Muscle layer of duodenum (tissue), 2 donors: ENCODE measurements around the gene POLR3C.
"Not testable (repeated sequence)": the region's sequence is repeated elsewhere in the genome, so short reads cannot be mapped to it uniquely, and the experiment has no call there.

Experiments used
- H3K27ac ChIP-seq: one replicate; pipeline ENCODE4 v1.7.0; 2013; ENCODE audit warnings: mild to moderate bottlenecking, low read length
- H3K27me3 ChIP-seq: one replicate; pipeline ENCODE4 v1.7.0; 2013; ENCODE audit warnings: low read depth, mild to moderate bottlenecking, control low read depth, low read length
- H3K36me3 ChIP-seq, 2 donors: one replicate each; pipeline ENCODE4 v1.7.0; 2013; ENCODE audit warnings: low read length in 2 of 2, control low read depth in 1 of 2, mild to moderate bottlenecking in 1 of 2; ENCODE audit not compliant: insufficient read depth in 2 of 2, control insufficient read depth in 1 of 2
- H3K4me1 ChIP-seq, 2 donors: one replicate each; pipeline ENCODE4 v1.7.0; 2013; ENCODE audit warnings: low read length in 2 of 2, mild to moderate bottlenecking in 2 of 2, control low read depth in 1 of 2, moderate library complexity in 1 of 2; ENCODE audit not compliant: insufficient read depth in 2 of 2, control insufficient read depth in 1 of 2
- H3K4me3 ChIP-seq, 2 donors: one replicate each; pipeline ENCODE4 v1.7.0; 2013; ENCODE audit warnings: low read length in 2 of 2, low read depth in 1 of 2, mild to moderate bottlenecking in 1 of 2
- H3K9me3 ChIP-seq, 2 donors: one replicate each; pipeline ENCODE4 v1.7.0; 2013; ENCODE audit warnings: low read length in 2 of 2, control low read depth in 1 of 2, mild to moderate bottlenecking in 1 of 2; ENCODE audit not compliant: control insufficient read depth in 1 of 2
- donor health status: healthy.

The POLR3C gene

DNA sequence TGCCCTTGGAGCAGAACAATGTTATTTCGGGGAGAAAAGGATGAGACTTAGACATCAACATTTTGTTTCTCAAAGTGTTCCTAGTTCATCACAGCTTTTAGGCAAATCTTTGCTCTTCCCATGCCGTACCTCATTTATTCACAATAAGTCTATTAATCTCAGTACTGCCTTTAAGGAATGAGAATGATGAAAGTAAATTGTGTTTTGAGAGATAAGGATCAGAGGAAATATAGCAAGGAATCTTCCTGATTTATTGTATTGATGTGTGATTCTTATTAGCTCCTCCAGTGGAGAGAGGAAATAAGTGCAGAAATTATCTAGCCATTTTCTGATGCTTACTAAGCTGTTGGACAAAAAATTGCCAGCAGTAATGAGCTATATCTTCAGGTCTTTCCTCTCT, 2.0 kb downstream of the POLR3C start:
- Histone ChIP-seq H3K27ac (no peak overlapping the region), H3K27me3 (no peaks in the 10 kb centered on the region), H3K4me1 (peaks cover 0 to 11% of the 10 kb centered on the region in 2 donors), H3K9me3 (no peaks in the 10 kb centered on the region), H3K4me3 (no peak overlapping the region), H3K36me3 (peaks cover 37 to 47% of the 10 kb centered on the region in 2 donors)

DNA sequence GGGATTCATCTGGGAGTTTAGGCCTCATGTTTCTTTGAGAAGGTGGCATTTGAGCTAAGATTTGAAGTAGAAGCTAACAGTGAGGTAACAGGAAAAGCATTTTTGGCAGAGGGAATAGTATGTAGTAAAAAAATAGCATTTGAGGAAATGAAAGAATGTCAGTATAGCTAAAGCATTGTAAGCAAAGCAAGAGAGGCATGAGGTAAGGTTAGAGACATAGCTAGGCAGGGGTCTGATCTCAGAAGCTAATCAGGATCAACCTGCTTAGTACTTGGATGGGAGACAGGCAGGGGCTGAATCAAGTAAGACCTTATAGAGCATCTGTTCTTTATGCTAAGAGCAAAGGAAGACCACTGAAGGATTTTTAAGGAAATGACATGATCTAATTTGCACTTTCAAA, 4.0 kb downstream of the POLR3C start:
- H3K36me3 ChIP-seq: peaks cover 40 to 63% of the 10 kb centered on the region in 2 donors
- H3K4me3 ChIP-seq: no peak overlapping the region
- peaks cover 0 to 11% of the 10 kb centered on the region in 2 donors for H3K4me1 ChIP-seq
- H3K9me3 ChIP-seq: no peaks in the 10 kb centered on the region
- no peaks in the 10 kb centered on the region for H3K27me3 ChIP-seq
- no peak overlapping the region for H3K27ac ChIP-seq

DNA sequence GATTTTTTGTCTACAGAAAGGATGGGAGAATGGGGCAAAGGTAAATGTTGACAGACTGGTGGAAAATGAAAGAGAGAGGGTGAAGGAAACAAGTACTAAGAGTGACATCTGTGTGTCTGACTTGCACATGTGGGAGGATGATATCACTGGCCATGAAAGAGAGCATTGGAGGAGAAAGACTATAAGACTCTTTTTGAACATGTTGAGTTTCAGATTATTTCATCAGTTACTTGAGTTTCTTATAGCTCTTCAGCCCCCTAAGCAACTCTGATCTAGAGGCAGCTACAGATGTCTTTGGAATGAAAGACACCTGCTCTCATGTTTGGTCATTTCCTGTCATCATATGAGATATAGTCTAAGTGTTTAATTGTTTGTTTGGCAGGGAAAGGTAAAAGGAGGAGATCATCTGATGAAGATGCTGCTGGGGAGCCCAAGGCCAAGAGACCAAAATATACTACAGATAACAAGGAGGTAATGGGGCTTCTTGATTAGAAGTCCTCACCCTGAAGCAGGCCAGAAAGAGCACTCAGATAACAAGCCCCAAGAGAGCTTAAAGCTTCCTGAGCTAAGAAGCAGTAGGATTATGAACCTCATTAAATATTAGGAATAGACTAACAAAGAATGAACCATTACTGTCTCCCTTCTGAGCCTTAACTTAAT, 4.5 kb downstream of the POLR3C start:
- Histone ChIP-seq H3K27me3 (no peaks in the 10 kb centered on the region), H3K4me1 (peaks cover 0 to 11% of the 10 kb centered on the region in 2 donors), H3K9me3 (no peaks in the 10 kb centered on the region), H3K36me3 (peaks cover 45 to 68% of the 10 kb centered on the region in 2 donors), H3K27ac (no peak overlapping the region), H3K4me3 (no peak overlapping the region)

DNA sequence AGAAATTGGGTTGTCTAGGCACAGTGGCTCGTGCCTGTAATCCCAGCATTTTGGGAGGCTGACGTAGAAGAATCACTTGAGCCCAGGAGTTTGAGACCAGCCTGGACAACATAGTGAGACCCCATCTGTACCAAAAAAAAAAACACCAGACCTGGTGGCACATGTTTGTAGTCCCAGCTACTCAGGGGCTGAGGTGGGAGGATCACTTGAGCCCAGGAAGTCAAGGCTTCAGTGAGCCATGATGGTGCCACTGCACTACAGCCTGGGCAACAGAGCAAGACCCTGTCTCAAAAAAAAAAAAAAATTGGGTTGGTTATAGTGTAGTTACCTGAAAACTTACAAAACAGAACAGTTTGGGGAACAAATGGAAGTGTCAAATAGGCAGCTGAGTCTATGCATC, 6.8 kb downstream of the POLR3C start:
- not testable (repeated sequence) for H3K27me3 ChIP-seq, H3K27ac ChIP-seq, H3K9me3 ChIP-seq, H3K4me3 ChIP-seq, H3K4me1 ChIP-seq
- H3K36me3 ChIP-seq: peaks cover 49 to 81% of the 10 kb centered on the region in 2 donors

DNA sequence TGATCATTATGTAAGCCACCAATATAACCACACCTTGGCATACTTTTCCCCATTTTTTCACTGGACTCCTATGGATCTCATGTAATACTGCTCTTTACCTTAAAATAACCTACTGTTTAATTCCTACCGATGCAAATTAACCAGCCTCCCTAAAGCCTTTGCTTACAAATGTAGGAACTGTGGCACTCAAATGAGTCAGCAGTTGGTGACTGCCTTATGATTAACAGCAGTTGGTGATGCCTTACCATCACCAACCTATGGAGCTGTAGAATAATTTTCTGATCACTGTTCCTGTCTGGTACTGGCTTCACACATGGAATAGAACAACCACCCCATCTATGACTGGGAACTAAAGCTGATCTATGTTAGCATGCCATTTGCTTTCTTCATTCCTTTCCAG, 13.7 kb downstream of the POLR3C start:
- Histone ChIP-seq H3K9me3 (no peaks in the 10 kb centered on the region), H3K4me1 (no peaks in the 10 kb centered on the region), H3K27ac (no peak overlapping the region), H3K4me3 (no peak overlapping the region), H3K27me3 (no peaks in the 10 kb centered on the region), H3K36me3 (peaks cover 58 to 89% of the 10 kb centered on the region in 2 donors)

DNA sequence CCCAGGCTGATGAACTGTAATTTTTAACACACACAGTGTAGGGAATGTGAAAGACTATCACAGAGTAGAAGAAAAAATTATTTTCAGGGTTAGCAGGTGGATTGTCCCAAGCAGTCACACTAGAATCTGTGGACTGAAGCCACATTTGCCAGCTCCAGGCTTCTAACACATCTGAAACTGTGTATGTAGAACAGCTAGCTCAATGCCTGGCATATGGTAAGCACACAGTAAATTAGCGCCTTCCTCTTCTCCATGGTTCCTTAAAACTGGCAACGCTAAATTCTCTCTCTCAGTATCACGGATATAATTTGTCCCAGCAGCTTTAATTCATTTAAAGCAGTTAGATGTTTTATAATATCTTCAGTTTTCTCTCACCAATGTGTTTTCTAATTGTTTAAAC, 19.0 kb downstream of the POLR3C start:
- Histone ChIP-seq H3K9me3 (no peaks in the 10 kb centered on the region), H3K4me1 (peaks cover 0 to 9% of the 10 kb centered on the region in 2 donors), H3K4me3 (no peak overlapping the region), H3K36me3 (peaks cover 38 to 51% of the 10 kb centered on the region in 2 donors), H3K27ac (no peak overlapping the region), H3K27me3 (no peaks in the 10 kb centered on the region)

DNA sequence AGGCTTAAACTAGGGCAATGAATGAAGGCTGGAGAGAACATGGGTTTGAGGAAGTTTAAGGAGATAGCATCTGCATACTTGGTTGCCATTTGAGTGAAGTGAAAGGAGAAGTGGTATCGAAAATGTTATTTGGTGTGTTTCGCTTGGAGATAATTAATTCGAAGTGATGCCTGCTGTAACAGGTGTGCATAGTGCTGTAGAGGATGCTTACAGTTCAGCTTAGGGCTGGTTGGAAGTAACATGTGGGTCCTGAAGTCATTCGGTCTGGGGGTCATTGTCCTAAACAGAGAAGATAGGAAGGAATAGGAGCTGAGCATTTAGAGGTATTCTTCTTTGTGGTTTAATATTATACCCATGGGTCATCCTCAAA, 21.1 kb downstream of the POLR3C start:
- peak overlapping the region; percentile 47 to 74 for H3K4me3 ChIP-seq
- H3K27ac ChIP-seq: peak overlapping the region; percentile 46
- peaks cover 34 to 51% of the 10 kb centered on the region in 2 donors for H3K36me3 ChIP-seq
- H3K4me1 ChIP-seq: peaks cover 0 to 9% of the 10 kb centered on the region in 2 donors
- H3K27me3 ChIP-seq: no peaks in the 10 kb centered on the region
- H3K9me3 ChIP-seq: no peaks in the 10 kb centered on the region

DNA sequence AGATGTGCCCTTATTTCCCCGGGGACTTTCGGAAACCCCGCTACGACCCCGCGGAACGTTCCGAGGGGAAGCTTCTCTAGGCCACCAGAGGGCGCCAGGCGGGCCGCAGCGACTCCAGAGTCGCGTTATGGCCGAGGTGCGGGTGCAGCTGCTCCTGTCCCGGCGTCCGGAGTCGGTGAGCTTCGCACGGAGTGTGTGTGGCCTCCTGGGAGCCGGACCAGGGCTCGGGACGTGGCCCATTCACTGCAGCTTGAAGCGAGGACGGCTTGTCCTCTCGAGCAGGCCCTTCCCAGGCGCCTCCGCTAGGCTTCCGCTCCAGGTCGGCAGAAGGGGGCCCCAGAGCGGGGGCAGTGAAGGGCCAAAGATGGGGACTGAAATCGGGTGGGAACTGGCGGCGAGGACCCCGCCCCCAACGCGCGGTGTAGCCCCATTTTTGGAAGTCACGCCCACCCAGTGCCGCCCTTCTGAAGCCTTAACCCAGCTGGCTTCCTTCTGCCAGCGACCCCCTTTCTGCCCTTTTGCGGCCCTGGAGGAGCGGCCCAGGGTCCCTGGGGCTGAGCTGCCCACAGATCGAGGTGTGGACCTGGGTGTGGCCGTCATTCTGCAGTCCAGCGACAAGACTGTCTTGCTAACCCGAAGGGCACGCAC, 21.6 kb downstream of the POLR3C start, which contains the start of gene NUDT17:
NUDT17 (plus strand) TSS at position 117 of the 648 bp plus-strand sequence; CDS start at position 128, 11 bp downstream.
- H3K4me1 ChIP-seq: peaks cover 0 to 9% of the 10 kb centered on the region in 2 donors
- peak within 1 kb of the TSS; percentile 46 for H3K27ac ChIP-seq
- peak within 1 kb of the TSS; percentile 47 to 74 for H3K4me3 ChIP-seq
- H3K27me3 ChIP-seq: no peaks in the 10 kb centered on the region
- H3K36me3 ChIP-seq: peaks cover 34 to 53% of the 10 kb centered on the region in 2 donors
- no peaks in the 10 kb centered on the region for H3K9me3 ChIP-seq

DNA sequence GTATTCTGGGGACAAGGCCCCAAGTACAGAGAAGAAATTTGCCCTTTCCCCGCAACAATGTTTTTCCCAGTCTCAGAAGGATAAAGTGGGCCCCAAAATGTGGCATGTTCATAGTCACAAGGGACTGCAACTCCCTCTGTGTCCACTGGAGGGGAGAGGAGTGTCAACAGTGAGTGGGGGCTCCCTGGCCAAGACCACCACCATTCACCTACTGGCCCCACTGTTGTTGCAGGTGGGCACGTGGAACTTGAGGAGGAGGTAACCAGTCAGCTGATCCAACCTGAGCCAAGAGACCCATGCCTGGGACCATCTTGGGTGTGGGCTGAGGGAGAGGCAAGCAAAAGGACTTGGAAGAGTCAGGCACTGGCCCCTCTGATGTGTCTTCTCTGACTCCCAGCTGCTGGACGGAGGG, 22.2 kb downstream of the POLR3C start:
- Histone ChIP-seq H3K9me3 (no peaks in the 10 kb centered on the region), H3K36me3 (peaks cover 35 to 54% of the 10 kb centered on the region in 2 donors), H3K4me3 (peak overlapping the region; percentile 47 to 74), H3K27ac (peak overlapping the region; percentile 46), H3K27me3 (no peaks in the 10 kb centered on the region), H3K4me1 (peaks cover 0 to 9% of the 10 kb centered on the region in 2 donors)

DNA sequence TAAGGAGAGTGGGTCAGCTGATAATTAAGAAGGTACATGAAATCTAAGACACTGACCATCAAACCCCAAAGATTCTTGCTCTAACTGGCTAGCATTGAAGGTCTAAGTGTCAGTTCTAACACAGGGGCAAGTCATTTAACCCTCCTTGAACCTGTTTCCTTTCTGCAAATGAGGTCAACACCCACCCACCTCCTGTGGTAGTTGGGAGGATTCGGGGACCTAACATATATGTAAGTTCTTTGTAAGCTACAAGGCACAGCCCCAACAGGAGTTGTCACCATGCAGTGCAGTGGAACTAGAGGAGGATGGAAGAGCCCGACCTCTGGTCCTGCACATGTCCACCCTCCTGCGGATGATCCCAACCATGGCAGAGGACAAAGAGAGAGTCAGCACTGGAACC, 23.8 kb downstream of the POLR3C start:
- Histone ChIP-seq H3K4me1 (peaks cover 0 to 9% of the 10 kb centered on the region in 2 donors), H3K4me3 (no peak overlapping the region), H3K9me3 (no peaks in the 10 kb centered on the region), H3K27me3 (no peaks in the 10 kb centered on the region), H3K36me3 (peaks cover 24 to 50% of the 10 kb centered on the region in 2 donors), H3K27ac (no peak overlapping the region)

DNA sequence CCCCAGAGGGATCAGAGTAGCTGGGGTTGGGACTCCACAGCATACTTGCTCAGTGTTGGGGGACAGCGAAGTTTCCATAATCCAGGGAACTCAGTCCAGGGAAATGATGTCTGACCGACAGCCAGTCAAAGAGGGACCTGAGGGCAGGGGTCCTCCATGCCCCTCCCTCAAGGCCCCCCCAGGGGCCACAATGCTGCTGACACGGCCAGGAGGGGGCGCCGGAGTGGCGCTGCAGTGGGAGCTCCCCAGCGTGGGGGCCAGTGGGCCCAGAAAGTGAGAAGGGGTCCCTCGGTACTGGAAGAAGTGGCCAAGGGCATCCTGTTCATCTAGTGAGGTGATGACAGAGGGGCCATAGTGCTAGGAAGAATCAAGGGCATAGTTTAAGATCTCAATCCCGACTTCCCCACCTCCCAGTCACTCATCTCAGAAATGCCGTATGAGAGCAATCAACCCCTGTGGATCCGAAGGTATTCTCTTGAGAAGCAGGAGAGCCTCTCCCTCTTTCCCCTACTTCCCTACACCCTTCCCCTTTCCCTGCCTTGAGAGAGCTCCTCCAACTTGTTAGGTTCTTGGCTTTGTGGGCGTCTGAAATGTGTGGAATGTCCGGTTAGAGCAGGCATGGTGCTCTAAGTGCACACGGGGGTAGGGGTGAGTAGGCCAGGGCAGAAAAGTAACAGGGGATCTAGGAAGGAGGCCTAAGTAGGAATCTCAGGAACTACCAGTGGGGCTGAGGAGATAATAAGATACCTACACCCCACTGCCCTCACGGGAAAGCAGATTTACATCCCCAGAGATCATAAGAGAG, 25.6 kb downstream of the POLR3C start:
- H3K27ac ChIP-seq: no peak overlapping the region
- H3K4me3 ChIP-seq: no peak overlapping the region
- H3K36me3 ChIP-seq: peaks cover 36 to 63% of the 10 kb centered on the region in 2 donors
- no peaks in the 10 kb centered on the region for H3K9me3 ChIP-seq
- no peaks in the 10 kb centered on the region for H3K27me3 ChIP-seq
- H3K4me1 ChIP-seq: peaks cover 0 to 9% of the 10 kb centered on the region in 2 donors
